Suppressor macrophage (primary cell): ENCODE data around the gene GCG.

Experiments used
- DNase-seq, 4 experiments: peaks; one replicate each; pipeline ENCODE4 v3.0.0-alpha.2; 2020 to 2022
- total RNA-seq, 17 experiments: gene quantifications; one replicate each; lab custom pipeline; 2026; ENCODE audit warnings: mixed read lengths in 6 of 17, inconsistent platforms in 3 of 17; lab: John Stamatoyannopoulos, UW

Gene GCG
- total RNA-seq: 0 to 0.77 (median 0) reads per million in 17 experiments

DNA sequence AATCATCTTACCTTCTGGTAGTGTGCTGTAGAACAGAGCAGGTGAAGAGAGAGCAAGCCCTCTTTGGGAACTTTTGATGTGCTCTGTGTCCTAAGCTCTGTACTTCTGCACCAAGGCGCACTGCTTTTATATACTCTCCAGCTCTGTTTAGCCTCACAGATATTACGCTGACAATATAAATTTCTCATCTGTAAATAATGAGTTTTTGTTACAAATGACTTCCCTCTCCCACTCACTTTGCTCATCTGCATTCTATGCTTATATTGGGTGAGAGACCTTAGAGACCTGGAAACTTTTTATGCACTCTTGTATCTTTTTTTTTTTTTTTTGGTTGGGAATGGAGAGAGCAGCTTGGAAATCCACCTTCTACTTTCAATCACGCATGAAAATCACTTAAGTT lies at the start of gene GCG:
Gene GCG (minus strand): TSS at position 101 of the 400 bp plus-strand sequence. CDS start 3,069 bp downstream, outside the sequence.
- no peak for DNase-seq

DNA sequence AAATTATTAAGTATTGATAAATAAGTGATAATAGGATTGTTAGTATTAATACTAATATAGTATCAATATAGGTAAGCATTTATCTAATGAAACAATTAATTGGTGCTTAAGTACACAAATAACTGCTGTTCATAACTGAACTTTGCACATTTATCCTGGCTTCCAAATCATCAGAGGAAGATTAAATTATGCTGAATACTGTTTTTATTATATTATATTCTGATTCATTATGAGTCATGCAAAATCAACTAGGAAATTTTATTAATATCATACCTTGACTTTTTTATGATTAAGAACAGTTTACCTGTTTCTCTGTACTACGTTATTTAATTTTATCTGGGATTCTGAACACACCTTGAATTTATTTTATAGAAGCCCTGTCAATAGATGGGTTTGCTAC lies 48.6 kb upstream of the GCG start:
- no peak for DNase-seq

DNA sequence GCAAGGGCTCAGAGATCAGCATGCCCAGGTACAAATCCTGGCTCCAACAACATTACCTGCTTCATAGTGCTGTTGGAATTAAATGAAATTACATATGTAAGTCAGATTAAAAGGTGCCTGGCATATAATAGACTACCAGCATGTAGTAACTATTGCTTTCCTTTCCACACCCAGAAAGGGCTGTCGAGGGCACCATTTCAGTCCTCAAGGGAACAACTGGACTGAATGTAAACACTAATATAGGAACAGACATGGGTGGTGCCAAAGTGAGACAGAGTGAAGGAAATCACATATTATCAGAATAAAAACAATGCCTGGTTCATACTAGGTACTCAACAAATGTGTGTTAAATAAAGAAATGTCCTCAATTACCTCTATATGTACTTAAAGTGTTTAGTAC lies 47.9 kb upstream of the GCG start:
- DNase-seq: no peak

DNA sequence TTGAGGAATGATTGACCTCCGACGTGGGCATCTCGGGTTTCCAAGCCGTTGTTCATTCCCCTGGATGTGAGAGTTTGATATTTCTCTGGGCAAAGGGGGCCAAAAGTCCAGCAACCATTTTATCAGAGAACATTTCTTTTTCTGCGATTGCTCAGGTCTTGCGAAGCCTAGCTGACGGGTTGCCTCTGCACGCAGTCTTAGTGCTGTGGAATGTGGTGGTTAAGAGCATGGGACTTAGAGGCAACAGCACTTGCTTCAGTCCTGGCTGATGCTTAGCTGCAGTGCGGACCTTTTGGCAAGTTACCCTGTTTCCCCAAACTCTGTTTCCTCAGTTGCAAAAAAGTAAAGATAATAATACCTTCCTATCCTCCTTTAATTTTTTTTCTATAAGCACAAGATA lies 46.2 kb upstream of the GCG start:
- DNase-seq: no peak

DNA sequence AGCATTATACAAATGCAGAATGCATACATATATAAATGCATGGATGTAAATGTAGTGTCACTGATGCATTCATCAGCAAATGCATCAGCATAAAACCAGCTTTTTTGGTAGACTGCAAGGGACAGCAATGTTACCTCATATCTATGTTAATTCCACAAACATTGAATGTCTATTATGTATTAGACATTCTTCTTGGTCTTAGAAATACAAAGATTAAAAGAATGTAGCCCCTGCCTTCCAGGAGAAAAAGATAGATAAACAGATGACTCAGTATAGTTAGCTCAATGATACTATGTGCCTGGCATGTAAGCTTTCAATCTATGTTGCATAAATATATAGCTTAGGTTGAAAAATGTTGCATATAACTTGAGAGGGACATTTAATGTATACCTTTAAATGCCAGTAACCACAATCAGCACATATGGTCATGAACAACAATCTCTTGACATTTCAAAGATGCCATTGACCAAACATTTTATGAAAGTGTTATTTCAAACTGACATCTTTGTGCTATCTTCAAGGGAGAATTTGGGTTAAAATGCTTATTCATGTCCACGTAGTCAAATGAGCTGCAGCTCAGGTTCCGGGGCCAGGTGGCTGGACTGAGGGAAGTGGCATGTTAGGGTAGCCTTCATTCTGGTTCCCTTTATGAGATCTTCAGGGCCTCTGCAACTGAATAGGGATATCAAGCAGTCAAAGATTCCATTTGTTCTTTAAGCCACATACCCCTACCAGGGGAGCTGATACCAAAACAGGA lies 45.2 kb upstream of the GCG start:
- DNase-seq: no peak

DNA sequence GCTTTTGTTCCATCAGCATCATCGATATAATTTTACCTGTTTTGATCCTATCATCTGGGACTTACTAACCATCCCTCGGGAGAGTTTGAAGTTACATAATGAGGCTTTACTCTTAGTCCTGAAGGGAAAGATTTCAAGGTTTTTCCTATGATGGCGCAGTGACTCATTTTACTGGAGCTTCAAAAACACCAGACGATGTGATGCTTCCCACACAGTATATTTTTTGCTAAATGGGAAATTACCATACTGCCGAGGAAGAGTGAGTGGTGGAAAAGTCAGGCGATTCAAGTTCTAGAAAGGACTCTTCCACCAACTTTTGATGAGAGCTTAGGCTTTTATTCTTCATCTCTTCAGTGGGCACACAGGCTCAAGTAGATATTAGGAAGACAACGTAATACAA lies 44.6 kb upstream of the GCG start:
- no peak for DNase-seq

DNA sequence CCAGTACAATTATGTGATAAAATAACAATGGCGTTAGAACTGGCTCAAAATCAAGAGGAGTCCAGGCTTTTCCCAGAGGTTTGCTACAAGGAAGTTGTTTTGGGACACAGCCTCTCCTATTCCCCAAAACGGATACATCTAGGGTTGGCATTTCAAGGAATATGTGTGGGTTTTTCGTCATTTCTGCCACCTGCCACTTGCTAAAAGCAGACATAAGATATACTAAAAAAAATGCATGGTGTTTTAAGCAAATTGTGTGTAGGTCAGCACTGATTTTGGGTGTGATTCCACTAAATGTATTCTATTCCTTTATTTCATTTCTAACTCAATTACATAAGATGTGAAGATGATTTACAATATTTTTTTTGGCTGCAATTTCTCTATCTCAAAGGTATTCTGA lies 36.4 kb upstream of the GCG start:
- DNase-seq: no peak

DNA sequence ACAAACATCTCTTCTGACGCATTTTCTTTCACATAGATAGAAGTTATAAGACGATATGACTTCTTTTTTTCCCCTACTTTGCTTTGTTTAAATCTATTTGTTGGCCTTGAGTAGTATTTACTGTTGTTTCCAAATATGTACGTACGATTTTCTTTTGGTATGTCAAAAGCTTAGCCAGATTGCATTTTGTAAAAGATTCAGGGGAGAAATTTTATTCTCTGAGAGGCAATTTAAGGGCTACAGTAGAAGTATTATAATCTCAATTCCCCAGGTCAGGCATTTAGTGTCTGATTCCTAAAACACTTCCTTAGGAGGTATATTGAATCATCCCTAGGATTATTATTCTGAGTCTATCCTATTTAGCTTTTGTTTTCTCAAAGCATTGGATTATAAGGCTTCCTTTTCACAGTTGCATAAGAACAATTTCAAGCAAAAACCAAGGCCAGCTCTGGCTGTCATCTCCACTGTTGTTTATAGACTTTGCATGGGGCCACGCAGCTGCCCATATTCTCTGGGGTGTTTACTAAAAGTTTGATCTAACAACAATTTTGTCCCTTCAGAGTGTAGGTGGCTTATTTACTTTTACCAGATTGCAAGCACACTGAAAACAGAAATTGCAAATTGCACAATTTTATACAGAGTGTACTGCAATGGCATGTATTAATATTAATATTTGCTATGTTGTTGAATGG lies 33.6 kb upstream of the GCG start:
- DNase-seq: no peak

DNA sequence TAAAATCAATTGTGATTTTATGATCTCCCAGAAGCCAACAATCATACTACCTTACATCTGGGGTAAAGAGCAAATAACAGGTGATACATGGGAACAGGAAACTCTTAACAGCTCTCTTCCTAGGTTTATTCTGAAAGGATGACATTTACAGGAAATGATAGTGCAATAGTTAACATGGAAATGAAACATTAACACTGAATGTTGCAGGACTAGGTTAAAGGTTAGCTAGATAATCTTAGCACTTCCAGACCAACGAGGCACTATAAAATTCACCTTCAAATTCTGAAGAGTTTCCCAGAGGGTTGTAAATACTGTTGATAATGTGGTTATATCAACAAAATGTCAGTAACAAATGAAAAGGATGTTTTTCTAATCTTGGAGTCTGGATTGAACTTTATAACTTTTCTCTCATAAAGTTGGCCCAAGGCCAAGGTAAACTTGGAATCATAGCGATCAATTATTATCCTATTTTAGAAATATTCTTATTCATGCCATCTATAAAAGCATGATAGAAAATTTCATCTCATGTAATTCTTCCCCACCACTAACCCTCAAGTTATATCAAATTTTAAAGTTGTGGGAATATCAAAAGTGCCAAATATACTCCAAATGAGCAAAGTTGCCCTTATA lies 32.9 kb upstream of the GCG start:
- DNase-seq: no peak

DNA sequence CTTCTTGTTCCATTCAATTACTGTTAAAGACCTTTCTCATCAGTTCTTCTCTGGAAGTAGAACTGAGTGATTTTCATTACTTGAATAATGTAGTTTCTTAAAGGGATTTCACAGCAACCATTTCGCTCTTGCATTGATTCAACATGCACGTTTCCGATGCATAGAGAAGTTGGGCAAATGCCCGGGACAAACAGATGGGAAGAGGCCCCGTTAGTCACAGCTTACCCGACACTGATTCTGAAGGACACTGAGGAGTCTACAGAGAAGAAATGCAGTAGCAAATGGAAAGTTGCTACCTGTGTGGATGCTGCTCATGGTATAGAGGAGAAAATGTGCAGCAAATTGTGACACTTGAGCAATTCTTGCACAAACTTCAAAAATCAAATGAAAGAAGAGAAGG lies 32.3 kb upstream of the GCG start:
- DNase-seq: no peak

DNA sequence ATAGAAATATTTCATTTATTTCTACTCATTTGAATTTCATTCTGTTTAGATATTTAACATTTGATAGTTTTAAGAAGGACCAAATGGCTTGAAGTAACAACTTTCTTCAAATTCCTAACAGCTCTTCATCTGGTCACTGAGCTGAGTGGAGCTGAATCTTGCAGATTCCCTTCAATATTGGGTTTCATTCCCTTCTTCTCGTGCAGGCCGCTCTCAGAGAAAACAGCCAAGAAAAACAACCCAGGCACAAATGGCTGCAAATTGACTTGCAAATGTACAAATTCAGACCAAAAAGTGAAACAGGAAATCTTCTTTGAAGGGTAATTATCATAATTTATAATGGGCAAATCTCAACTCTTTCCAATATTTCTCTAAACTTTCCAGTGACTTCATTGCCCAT lies 30.3 kb upstream of the GCG start:
- no peak for DNase-seq

DNA sequence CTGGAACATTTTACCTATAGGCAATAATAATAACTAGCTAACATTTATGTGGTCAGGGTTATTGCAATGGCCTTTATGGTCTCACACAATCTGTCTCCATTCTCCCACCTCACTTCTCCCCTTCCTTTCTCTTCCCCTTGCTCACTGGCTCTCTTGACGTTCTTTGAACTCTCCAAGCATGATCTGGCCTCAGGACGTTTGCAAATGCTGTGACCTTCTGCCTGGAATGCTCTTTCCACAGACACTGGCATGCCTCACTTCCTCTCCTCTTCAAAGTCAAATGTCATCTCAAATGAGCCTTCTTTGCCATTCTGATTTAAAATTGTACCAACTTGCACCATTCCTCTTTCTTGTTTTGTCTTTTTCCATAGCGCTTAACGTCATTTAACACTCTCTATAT lies 25.3 kb upstream of the GCG start:
- DNase-seq: peak in 2 of 4 experiments; percentile 14 to 17

DNA sequence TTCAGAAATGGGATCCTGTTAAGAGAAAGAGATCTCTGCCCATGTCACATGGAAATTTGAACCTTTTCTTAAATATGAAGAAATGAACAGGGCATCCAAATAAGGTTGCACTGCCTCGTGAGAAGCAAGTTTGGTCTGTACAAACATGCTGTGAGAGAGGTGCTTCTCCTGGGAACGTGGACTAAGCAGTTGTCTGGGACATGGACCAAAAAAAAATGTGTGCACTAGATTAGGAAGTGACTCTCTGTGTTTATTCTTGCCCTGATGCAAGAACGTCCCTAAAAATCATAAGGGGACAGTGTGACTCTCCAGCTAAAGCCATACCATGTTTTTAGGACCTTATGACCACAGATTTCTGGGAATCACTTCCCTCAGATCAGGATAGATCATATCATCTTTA lies 23.7 kb upstream of the GCG start:
- no peak for DNase-seq

DNA sequence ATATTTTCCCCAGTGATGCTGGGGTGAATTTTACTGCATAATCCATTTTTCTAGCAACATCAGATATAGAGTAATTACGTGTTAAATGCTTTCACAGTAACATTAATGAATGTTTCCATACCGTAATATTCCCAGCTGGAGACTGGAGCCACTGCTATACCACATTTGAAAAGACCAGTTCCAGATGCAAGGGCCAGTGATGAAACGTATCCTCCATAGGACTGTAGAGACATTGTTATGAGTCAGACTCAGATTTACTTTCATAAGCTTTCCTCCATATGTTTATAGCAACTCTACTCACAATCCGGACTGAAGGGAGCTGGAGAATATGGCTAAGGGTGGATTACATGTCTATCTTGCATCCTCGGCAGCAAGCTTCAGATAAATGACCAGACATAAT lies 22.7 kb upstream of the GCG start:
- DNase-seq: no peak

DNA sequence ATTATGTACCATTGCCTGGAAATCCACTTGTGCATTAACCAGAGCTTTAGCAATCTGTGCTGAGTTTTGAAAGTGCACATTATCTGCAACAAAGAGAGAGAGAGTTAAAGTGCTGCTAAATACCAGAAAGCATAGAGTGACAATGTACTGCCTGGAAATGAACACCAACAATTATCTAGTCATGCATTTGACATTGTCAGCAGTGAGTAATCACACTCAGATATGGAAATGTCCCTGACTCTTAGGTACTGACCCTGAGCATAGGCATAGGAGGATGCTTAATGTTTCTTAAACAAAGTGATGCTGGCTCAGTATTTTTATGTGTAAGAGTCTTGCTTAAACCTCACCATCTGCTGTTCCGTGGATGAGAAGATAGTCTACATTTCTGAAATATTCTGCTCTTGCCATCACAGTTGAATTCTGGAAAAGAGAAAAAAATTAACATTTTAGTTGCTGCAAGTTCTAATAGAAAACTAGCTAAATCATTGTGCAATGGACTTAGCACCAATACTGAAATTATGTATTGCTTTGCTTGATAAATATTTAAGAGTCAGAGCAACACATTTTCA lies 20.8 kb upstream of the GCG start:
- DNase-seq: no peak

DNA sequence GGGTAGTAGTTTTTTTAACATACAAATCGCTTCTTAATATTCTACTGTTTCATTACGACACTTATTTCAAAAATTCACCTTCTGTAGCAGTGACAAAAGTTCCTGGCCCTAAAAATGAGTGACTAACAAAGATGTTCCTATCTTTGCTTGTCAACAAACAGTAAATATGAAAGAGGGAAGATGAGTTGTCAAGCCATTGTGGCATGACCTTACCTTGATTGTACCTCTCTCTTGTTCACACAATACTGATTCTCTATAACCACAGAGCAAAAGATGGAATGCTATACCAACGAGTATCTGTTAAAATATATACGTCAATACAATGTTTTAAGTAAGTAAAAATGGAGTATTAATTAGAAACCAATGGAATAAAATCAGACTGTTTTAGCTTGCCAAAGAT lies 14.7 kb upstream of the GCG start:
- no peak for DNase-seq

DNA sequence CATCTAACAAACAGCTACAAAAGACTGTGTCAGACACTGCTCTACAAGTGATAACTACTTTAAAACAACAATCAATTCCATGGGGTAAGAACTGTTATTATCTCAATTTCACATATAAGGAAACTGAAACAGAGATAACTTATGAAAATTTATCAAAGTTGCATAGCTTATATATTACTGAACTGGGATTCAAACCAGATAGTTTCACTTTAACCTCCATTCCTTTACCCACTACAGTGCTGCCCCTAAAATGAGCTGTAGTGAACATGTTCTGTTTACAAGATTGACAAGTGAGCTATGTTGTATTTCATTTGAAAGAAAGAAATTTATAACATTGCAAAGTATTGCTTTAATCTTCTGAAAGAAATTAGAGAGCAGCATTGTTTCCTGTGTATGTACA lies 14.1 kb upstream of the GCG start:
- DNase-seq: no peak

DNA sequence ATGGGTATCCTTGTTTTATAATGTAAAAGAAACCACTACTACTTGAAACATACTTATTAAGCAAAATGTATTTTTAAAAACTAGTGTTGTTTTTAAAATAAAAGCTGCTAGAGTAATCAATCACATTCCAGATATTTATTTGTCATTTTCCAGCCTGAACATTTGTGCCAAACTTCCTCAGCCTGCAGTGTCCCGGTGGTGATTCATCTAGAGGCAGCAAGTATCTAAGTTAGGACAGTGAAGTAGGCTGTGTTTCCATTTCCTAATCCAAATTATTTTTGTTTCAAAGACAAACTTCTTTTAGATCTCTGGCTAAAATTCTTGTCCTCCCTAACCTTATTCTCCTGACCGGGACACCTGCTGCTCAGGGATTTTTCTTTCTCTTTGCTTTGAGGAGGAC lies 12.8 kb upstream of the GCG start:
- no peak for DNase-seq

DNA sequence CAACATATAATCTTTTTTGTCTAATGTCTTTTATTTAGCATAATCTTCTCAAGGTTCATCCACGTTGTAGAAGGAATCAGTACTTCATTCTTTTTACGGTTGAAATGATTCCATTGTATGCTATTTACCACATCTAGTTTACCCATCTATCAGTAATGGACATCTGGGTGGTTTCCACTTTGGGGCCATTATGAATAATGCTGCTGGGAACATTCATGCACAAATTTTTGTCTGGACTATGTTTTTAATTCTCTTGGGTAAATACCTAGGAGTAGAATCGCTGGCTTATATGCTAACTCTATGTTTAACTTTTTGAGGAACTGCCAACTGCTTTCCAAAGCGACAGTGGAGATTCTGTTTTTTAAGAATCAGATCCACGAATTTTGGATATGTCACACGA lies 7.4 kb upstream of the GCG start:
- no peak for DNase-seq

DNA sequence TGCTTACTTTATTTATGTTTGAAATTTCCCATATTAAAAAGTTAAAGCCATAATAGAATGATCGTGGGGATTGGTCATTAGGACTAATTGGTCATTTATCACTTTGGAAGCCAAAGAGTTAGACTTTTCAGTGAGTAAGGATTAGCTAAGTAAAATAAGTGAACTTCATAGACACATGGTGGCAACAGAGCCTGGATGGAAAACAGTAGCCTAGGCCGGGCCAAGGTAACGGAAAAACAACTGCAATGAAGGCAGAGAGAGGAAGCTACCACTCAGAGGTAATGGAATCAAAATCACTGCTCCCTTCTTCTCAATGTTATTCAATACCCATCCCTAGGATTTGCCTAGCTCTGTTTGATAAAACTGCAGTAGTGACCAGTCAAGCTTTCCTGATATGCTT lies 4.1 kb upstream of the GCG start:
- no peak for DNase-seq

DNA sequence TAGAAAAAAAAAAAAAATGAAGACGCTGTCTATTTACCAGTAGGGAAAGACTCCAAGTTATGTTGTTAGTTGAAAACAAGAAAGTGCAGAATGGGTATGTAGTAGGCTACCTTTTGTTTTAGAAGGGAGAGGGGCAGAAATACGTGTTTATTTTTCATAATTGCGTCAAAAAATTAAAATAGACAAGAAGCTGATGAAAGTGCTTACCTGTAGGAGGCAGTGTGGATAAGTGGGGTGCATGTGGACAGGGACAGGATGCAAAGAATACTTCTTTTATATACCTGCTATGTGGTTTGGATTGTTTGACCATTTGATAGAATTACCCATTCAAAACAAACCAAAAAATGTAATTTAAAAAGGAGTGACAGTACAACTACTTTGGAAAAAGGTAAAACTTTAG lies 3.0 kb upstream of the GCG start:
- no peak for DNase-seq

DNA sequence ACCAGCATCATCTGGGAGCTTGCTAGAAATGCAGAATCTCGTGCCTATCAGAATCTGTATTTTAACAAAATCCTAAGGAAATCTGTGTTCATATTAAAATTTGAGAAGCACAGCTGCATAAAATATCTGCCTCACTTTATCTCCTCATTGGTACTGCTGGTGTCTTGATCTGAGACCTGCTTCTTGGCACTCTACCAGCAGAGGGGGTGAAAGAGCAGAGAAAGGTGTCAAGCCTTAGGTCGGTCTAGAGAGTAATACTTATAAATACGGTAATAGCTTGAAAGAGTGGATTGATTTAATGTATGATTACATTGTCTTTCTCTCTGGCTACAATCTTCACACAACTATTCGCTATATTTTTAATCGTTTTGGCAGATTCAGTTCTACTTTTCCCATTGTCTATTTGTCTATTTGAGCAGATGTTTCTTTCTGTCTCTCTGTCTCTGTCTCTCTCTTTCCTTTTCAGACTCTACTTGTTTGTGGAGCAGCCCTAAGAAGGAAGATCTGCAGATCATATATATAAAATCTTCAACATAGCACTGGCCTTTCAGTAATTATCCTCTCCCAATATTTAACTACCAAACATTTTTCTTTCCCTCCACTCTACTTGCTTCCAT lies 1.7 kb upstream of the GCG start:
- peak; percentile 69 to 79 (median 76) for DNase-seq

DNA sequence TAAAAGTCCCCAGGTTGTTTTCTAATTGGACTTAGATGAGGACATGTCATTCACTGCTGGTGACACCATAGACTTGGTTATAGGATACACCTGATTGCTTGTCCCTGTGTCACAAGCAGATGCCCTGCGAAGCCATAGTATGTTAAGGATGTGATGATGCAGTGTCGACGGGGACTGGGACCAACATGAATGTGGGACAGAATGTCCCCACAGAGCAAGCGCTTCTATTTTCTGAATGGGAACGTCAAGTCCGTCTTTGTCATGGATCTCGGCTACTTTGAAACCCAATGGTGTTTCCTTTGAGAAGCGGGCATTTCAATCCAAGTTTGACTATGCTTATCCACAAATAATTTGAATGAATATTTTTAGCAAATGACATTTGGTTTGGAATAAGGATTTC lies 2.1 kb downstream of the GCG start:
- no peak for DNase-seq
